Keratinocyte (primary cell): ENCODE measurements around the gene FBXL12. TPM values are rescaled to one million over a fixed set of nuclear protein-coding genes. Genes with fewer than 3 reads are reported as not detected.
A peak's percentile ranks its signal among the peaks of the same experiment; 100 is the strongest.

Source experiments
- DNase-seq: peaks from one replicate; pipeline ENCODE4 v3.0.0-alpha.2; 2011; ENCODE audit warnings: low read depth, missing footprints, low spot score
- FAIRE-seq: peaks from 2 replicates; lab custom pipeline; 2011; peaks lifted over from hg19 to GRCh38; lab: Jason Lieb, UNC
- H2AFZ ChIP-seq: 2 replicates; pipeline ENCODE4 v1.6.0; 2012; ENCODE audit warnings: low read length, control low read depth, inconsistent platforms; ENCODE audit not compliant: control insufficient read depth
- H3K27ac ChIP-seq: 2 replicates; pipeline ENCODE4 v1.5.1; 2011; ENCODE audit warnings: low read length; ENCODE audit not compliant: control insufficient read depth, insufficient read depth
- H3K27me3 ChIP-seq: 3 replicates; pipeline ENCODE4 v1.6.0; 2011; ENCODE audit warnings: low read length; ENCODE audit not compliant: control insufficient read depth, insufficient read depth; ENCODE audit errors: extremely low read depth
- H3K36me3 ChIP-seq, 2 experiments: 2 replicates in 1 of 2; 3 replicates in 1 of 2; pipeline ENCODE4 v1.5.1; 2011; ENCODE audit warnings: low read length in 2 of 2, mild to moderate bottlenecking in 1 of 2; ENCODE audit not compliant: control insufficient read depth in 2 of 2, insufficient read depth in 2 of 2; ENCODE audit errors: extremely low read depth in 1 of 2
- H3K4me1 ChIP-seq: 3 replicates; pipeline ENCODE4 v1.5.1; 2011; ENCODE audit warnings: low read length; ENCODE audit not compliant: control insufficient read depth, insufficient read depth; ENCODE audit errors: extremely low read depth
- H3K4me2 ChIP-seq: 3 replicates; pipeline ENCODE4 v1.6.0; 2011; ENCODE audit warnings: low read depth, low read length; ENCODE audit not compliant: control insufficient read depth, insufficient read depth; ENCODE audit errors: extremely low read depth
- H3K4me3 ChIP-seq, 3 experiments: fragments of 200-600 bp in 1 of 3; sonication (generic) in 1 of 3; 2 replicates in 2 of 3; 3 replicates in 1 of 3; pipeline ENCODE4 v1.5.1; 2011 to 2016; ENCODE audit warnings: low read length in 3 of 3, mild to moderate bottlenecking in 3 of 3, control low read depth in 2 of 3, inconsistent platforms in 1 of 3, low read depth in 1 of 3, mixed read lengths in 1 of 3, mixed run types in 1 of 3, moderate library complexity in 1 of 3; ENCODE audit not compliant: control insufficient read depth in 2 of 3, insufficient read depth in 2 of 3; ENCODE audit errors: extremely low read depth in 1 of 3
- H3K79me2 ChIP-seq: 2 replicates; pipeline ENCODE4 v1.6.0; 2012; ENCODE audit warnings: low read length; ENCODE audit not compliant: control insufficient read depth, insufficient read depth
- H3K9ac ChIP-seq: 3 replicates; pipeline ENCODE4 v1.6.0; 2011; ENCODE audit warnings: low read length; ENCODE audit not compliant: control insufficient read depth, insufficient read depth; ENCODE audit errors: extremely low read depth
- H3K9me1 ChIP-seq: 3 replicates; pipeline ENCODE4 v1.6.0; 2011; ENCODE audit warnings: low read length; ENCODE audit not compliant: control insufficient read depth, insufficient read depth; ENCODE audit errors: extremely low read depth
- H3K9me3 ChIP-seq: 2 replicates; pipeline ENCODE4 v1.5.1; 2012; ENCODE audit warnings: low read depth, low read length; ENCODE audit not compliant: control insufficient read depth
- H4K20me1 ChIP-seq: 3 replicates; pipeline ENCODE4 v1.6.0; 2011; ENCODE audit warnings: low read length; ENCODE audit not compliant: control insufficient read depth, insufficient read depth; ENCODE audit errors: extremely low read depth
- CTCF ChIP-seq, 3 experiments: IDR thresholded peaks in 1 of 3; conservative IDR thresholded peaks in 1 of 3; optimal IDR thresholded peaks in 1 of 3; 2 replicates in 2 of 3; 3 replicates in 1 of 3; pipeline versions ENCODE3 to v1.5.1; 2011; ENCODE audit warnings: low read length in 3 of 3, mild to moderate bottlenecking in 3 of 3, moderate library complexity in 2 of 3, control low read depth in 1 of 3, inconsistent platforms in 1 of 3; ENCODE audit not compliant: insufficient read depth in 2 of 3; ENCODE audit errors: extremely low read depth in 1 of 3
- EZH2 ChIP-seq: IDR thresholded peaks from one replicate; pipeline ENCODE4 v1.6.1; 2012; ENCODE audit warnings: inconsistent platforms, mild to moderate bottlenecking, low read length, moderate library complexity
- dilution Hi-C: fragments of 300-500 bp; cut with MboI; formaldehyde crosslinking; loops from one replicate; pipeline ENCODE4 v1.7.0; 2020; ENCODE audit warnings: low sequenced_read_pairs; ENCODE audit not compliant: extremely low pct_ligation_motif_present
- polyA minus RNA-seq, 3 experiments: library from RNA; depleted of rRNA, polyadenylated mRNA; stranded (reverse); fragments of >200 nt; gene quantifications; 1 replicate in 1 of 3; 2 replicates in 1 of 3; 3 replicates in 1 of 3; pipeline ENCODE4 v1.2.3, GENCODE V29; 2011
- polyA plus RNA-seq, 5 experiments: library from polyadenylated mRNA; depleted of rRNA in 3 of 5; stranded (reverse) in 3 of 5; stranded (forward) in 1 of 5; unstranded in 1 of 5; fragments of >200 nt; gene quantifications; 1 replicate in 1 of 5; 2 replicates in 3 of 5; 3 replicates in 1 of 5; pipeline versions ENCODE4 v1.2.1 to v1.2.3, GENCODE V29; 2011 to 2012; ENCODE audit warnings: missing spikeins in 2 of 5, low read depth in 1 of 5, low replicate concordance in 1 of 5

The FBXL12 gene
- polyA plus RNA-seq = 12.6 to 18.2 TPM (median 17.2 TPM) in 3 replicates
- 5.2 TPM for polyA plus RNA-seq (2011; ENCODE audit: low read depth)
- polyA plus RNA-seq (2011; cell fraction: cytosol; rRNA removed) = 12.8 and 17.6 TPM in 2 replicates
- 36.9 and 44.1 TPM in 2 replicates for polyA plus RNA-seq (2011; cell fraction: nucleus; rRNA removed)
- 14.4 and 17.1 TPM in 2 replicates for polyA plus RNA-seq (2012; ENCODE audit: low replicate concordance)
- polyA minus RNA-seq = 6.7 to 13.2 TPM (median 9.0 TPM) in 3 replicates
- 19.4 TPM for polyA minus RNA-seq (2011; cell fraction: cytosol; rRNA and poly(A)+ RNA removed)
- 13.7 and 16.4 TPM in 2 replicates for polyA minus RNA-seq (2011; cell fraction: nucleus; rRNA and poly(A)+ RNA removed)

- Histone ChIP-seq H3K36me3 (no peaks in the 10 kb centered on the region), H4K20me1 (no peaks in the 10 kb centered on the region), H3K4me2 (peak within 1 kb of the TSS; percentile 95), H3K9me3 (no peaks in the 10 kb centered on the region), H3K9ac (peak within 1 kb of the TSS; percentile 95), H3K27ac (peak within 1 kb of the TSS; percentile 93), H2AFZ (peak within 1 kb of the TSS; percentile 94), H3K27me3 (no peaks in the 10 kb centered on the region), H3K9me1 (no peaks in the 10 kb centered on the region), H3K4me1 (peaks cover 15% of the 10 kb centered on the region), H3K79me2 (peaks cover 34% of the 10 kb centered on the region), H3K4me3 (peak within 1 kb of the TSS; percentile 83 to 98 (median 91))
- TF ChIP-seq EZH2 = no peak
- TF ChIP-seq CTCF (optimal IDR thresholded peaks at IDR 0.05 in 1 of 3, IDR thresholded peaks at IDR 0.05 in 1 of 3, conservative IDR thresholded peaks at IDR 0.05 in 1 of 3; ENCODE audit: extremely low read depth in 1 of 3, insufficient read depth in 2 of 3, low read length in 3 of 3) = no peak
- peak; percentile 99 for DNase-seq
- peak; percentile 85 for FAIRE-seq
- dilution Hi-C loops = no loop called here
Measured at GRCh38 chr19:9818734-9819595, at the start of gene FBXL12. FBXL12 (minus strand) TSS chr19:9819079; CDS start chr19:9818813, 266 bp downstream.

GRCh38 chr19:9865732-9866501, 47.0 kb upstream of the FBXL12 start:
- H2AFZ ChIP-seq = no peak overlapping the region
- H3K9me1 ChIP-seq = no peaks in the 10 kb centered on the region
- no peak for DNase-seq
- H3K4me1 ChIP-seq = no peaks in the 10 kb centered on the region
- H3K36me3 ChIP-seq = no peaks in the 10 kb centered on the region
- H4K20me1 ChIP-seq = no peaks in the 10 kb centered on the region
- H3K27me3 ChIP-seq = peaks cover 5% of the 10 kb centered on the region
- no peak for TF ChIP-seq EZH2
- TF ChIP-seq CTCF (optimal IDR thresholded peaks at IDR 0.05 in 1 of 3, IDR thresholded peaks at IDR 0.05 in 1 of 3, conservative IDR thresholded peaks at IDR 0.05 in 1 of 3; ENCODE audit: extremely low read depth in 1 of 3, insufficient read depth in 2 of 3, low read length in 3 of 3) = no peak
- H3K79me2 ChIP-seq = no peaks in the 10 kb centered on the region
- dilution Hi-C loops = no loop called here
- H3K27ac ChIP-seq = no peak overlapping the region
- no peaks in the 10 kb centered on the region for H3K9me3 ChIP-seq
- no peak overlapping the region for H3K9ac ChIP-seq
- no peak for FAIRE-seq
- no peak overlapping the region for H3K4me3 ChIP-seq
- no peak overlapping the region for H3K4me2 ChIP-seq
